Bronchial epithelial cell (primary cell): Measurements from ENCODE around the gene TM4SF4. TPM values are rescaled to one million over a fixed set of nuclear protein-coding genes. Genes with fewer than 3 reads are reported as not detected.
"Not testable (repeated sequence)": the region's sequence is repeated elsewhere in the genome, so short reads cannot be mapped to it uniquely, and the experiment has no call there.

Experiments
- DNase-seq: peaks from one replicate; pipeline ENCODE4 v3.0.0-alpha.2; 2010; ENCODE audit warnings: low read depth
- FAIRE-seq: peaks from 2 replicates; lab custom pipeline; 2011; peaks lifted over from hg19 to GRCh38; lab: Jason Lieb, UNC
- H3K27me3 ChIP-seq: 2 replicates; pipeline ENCODE4 v1.5.1; 2011; ENCODE audit warnings: low read length; ENCODE audit not compliant: control insufficient read depth, insufficient read depth
- H3K36me3 ChIP-seq: 2 replicates; pipeline ENCODE4 v1.5.1; 2011; ENCODE audit warnings: low read length; ENCODE audit not compliant: control insufficient read depth, insufficient read depth
- H3K4me3 ChIP-seq: 2 replicates; pipeline ENCODE4 v1.5.1; 2011; ENCODE audit warnings: mild to moderate bottlenecking, low read depth, low read length, control low read depth
- CTCF ChIP-seq: IDR thresholded peaks from 2 replicates; pipeline ENCODE4 v1.5.1; 2011; ENCODE audit warnings: mild to moderate bottlenecking, moderate library complexity, low read length, control low read depth, inconsistent platforms; ENCODE audit not compliant: insufficient read depth, severe bottlenecking
- total RNA-seq: library from RNA; depleted of rRNA; stranded (reverse); fragments of >200 nt; gene quantifications from 2 replicates; pipeline ENCODE4 v1.2.1, GENCODE V29; 2014

The TM4SF4 gene
- total RNA-seq, 1 donor from 2014 or later: not detected

DNA sequence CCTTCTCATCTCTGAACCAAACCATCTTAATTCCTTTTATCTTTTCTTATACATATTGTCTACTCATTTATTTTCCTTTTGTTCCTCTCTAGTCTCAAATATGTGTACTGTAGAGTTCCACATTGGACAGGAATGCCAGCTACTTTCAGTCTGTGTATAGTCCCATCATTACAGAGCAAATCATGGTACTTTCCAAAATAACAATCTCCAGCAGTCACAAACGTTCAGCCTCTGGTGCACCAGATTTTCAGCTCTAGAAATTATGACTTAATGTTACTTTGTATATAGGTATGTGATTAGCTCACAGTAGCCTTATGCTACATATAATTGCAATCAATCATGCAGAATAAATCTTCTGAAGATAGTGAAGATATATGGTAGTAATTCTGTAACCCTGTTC lies 32.5 kb upstream of the TM4SF4 start:
- no peak for FAIRE-seq
- no peak for TF ChIP-seq CTCF
- no peaks in the 10 kb centered on the region for H3K27me3 ChIP-seq

GRCh38 chr3:149442851-149443544 lies 31.5 kb upstream of the TM4SF4 start:
- peak; percentile 82 for DNase-seq
- H3K27me3 ChIP-seq: no peaks in the 10 kb centered on the region
- TF ChIP-seq CTCF: no peak
- FAIRE-seq: no peak
- H3K36me3 ChIP-seq: no peaks in the 10 kb centered on the region
- H3K4me3 ChIP-seq: no peak overlapping the region

More for the DNA sequence above, 32.5 kb upstream of the TM4SF4 start:
- DNase-seq: no peak
- Histone ChIP-seq H3K36me3 (no peaks in the 10 kb centered on the region), H3K4me3 (no peak overlapping the region)

DNA sequence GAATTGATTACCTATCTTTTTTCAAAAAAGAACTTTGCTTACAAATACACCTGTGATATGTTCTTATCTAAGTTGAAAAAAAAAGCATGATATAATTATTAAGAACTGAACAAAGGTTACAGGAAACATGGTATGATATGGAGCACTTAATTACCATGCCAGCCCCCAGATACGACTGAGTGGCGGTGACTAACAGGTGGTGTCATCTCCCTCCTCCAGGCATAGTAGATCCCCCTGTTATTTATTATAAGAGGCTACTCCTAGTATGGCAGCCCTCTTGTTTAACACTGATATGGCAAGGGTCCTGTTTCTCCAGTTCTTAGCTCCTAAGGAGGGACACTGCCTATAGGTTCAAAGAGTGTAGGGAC lies 31.0 kb upstream of the TM4SF4 start:
- DNase-seq: no peak
- no peaks in the 10 kb centered on the region for H3K27me3 ChIP-seq
- H3K4me3 ChIP-seq: no peak overlapping the region
- no peak for FAIRE-seq
- no peaks in the 10 kb centered on the region for H3K36me3 ChIP-seq
- no peak for TF ChIP-seq CTCF

- DNase-seq, FAIRE-seq, H3K4me3 ChIP-seq, H3K36me3 ChIP-seq, H3K27me3 ChIP-seq: not testable (repeated sequence)
Observed at GRCh38 chr3:149444867-149445266, 29.6 kb upstream of the TM4SF4 start.

DNA sequence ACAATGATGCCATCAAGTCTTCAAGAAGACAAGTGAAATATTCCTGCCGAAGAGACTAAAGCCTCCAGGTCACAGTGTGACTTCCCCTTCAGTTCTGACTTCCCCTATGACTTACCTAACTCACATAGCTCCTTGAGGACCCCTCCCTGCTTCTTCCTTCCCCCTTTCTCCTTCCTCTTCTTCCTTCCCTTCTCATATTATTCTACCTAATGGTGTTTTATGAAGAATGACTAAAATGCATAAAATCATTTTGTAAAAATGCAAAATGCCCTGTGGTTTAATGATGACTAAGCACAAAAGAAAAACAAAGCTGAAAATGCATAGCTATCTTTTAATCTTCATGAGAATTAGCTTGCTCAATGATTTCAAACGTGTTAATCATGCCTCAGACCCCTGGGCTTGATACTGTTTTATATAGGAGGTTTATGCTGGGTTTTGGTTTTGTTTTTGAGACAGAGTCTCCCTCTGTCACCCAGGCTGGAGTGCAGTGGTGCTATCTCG lies 26.1 kb upstream of the TM4SF4 start:
- H3K36me3 ChIP-seq: no peaks in the 10 kb centered on the region
- no peak for FAIRE-seq
- no peak overlapping the region for H3K4me3 ChIP-seq
- peak; percentile 61 for DNase-seq
- no peak for TF ChIP-seq CTCF
- no peaks in the 10 kb centered on the region for H3K27me3 ChIP-seq

GRCh38 chr3:149449182-149449581 lies 25.3 kb upstream of the TM4SF4 start:
- TF ChIP-seq CTCF: no peak
- no peak for FAIRE-seq
- Histone ChIP-seq H3K36me3 (no peaks in the 10 kb centered on the region), H3K4me3 (no peak overlapping the region), H3K27me3 (no peaks in the 10 kb centered on the region)
- DNase-seq: no peak
